ENCODE results near the gene RNF220.

Gene RNF220

DNA sequence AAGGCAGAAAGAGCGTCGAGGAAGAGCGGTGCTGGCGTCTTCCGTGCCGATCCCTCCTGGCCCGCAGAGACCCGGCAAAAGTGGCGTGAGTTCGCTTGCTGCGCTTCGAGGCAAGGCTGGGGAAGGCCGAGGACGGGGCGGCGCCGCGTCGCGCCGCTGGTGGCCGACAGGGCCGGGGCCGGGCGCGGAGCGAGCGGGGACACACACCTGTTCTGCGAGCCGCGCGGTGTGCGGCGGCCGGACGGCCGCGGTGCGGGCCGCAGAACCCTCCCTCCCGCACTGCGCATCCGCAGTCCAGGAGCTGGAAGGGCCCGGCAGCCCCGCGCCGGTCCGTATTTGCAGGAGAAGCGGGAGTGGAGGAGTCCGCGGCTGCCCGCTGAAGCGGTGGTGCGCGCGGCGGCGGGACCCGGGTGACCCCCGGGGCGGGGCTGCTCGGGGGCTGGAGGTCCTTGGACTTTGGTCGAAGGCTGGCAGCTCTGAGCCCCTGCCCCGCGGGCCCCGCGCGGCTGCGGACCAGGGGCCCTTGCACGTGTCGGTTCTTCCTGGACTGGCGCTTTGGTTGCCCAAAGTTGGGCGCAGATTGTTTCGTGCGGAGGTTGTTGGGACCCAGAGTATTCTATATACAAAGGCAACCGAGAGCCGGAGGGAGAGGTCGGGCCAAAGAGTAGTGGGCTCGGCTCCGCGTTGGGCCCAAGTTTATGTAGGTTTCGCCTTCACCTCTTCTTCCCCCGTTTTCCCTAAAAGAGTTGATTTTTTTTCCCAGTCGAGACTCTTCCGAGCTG lies 2.6 kb downstream of the RNF220 start:
- DNase-seq = no peak

DNA sequence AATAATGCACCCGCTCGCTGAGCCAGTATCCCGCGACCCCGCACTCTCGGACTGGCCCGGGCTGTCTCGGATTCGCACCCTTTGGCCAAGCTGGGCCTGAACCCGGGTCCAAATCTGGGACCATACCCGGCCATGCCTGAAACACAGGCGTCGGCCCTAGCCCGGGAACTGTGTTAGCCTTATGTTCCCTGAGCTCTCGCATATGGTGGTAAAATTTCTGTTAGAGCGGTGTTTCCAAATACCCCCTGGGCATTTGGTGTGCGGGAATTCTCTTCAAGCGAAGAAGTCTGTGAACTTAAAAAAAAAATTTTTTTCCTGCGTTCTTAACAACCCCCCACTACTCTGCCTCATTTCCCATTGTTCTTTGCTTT lies 3.1 kb downstream of the RNF220 start:
- no peak for DNase-seq

DNA sequence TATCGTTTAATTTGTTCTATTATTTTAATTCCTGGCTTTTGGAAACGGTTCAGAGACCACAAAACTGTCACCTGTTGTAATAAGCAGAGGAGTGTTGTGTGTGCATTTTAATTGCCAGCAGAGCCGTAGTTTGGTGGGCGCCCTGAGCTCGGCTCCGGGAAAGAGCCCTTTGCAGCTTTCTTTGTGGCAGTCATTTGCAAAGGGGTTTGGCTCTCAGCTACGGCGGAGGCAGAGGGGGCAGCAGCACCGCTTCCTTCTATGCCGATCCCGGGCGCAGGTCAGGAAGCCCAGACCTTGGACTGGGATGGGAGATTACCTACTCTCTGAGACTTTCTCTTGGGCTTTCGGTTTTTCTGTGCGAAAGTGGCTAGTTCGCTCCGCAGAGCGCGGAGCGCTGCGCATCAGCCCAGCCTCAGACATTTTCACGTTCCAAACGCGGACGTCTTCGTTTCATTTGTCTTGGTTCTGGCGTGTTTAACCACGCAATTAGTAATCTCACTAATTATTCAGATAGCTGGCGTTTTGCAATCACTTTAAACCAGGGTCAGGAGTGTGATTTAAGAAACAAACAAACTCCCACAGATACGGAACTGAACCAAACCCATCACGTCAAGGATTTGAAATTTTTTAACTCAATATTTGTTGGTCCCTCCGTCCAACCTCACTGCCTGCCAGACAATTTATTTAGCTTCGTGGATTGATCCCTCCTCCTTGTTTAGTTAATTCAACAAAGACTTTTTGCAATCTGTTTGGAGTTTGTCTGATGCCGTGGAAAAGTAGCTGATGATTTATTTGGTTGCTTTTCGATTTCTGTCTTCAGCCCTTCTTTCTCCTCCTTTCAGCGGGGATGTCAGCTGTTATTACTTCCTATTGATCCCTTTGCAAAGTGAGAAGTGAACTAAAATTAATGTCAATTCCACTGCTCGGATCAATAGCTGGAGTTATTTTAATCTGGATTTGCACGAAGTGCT lies 3.9 kb downstream of the RNF220 start:
- DNase-seq = peak; percentile 6

DNA sequence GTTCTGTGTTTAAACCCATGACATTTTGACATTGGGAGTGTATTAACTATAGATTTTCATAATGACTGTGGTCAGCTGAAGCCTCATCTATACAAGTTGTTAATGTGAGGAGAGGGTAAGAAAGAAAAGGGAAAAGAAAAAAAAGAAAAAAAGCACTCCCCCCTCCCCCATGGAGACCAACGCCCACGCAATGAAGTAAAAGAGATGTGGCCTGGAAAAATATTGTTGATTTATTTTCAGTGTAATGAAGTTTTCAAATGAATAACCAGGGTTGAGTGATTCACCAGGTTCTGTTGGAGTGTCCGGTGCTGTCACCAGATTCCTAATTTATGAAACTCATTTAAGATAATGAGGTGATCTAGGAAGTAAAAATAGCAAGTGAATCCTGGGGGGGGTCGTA lies 4.7 kb downstream of the RNF220 start:
- no peak for DNase-seq

DNA sequence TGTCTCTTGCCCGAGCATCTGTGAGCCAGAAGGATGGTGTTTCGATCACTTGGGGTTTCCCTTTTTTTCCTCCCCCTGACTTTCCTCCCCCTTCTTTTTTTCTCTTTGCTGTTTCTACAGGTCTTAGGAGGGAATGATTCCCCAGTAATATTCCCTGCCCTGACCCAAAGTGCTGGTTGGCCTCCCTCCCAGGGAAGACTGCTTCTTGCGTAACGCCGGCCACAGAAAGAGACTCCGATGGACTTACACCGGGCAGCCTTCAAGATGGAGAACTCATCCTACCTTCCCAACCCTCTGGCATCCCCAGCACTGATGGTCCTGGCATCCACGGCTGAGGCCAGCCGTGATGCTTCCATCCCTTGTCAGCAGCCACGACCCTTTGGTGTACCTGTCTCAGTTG lies 6.8 kb downstream of the RNF220 start:
- no peak for DNase-seq

DNA sequence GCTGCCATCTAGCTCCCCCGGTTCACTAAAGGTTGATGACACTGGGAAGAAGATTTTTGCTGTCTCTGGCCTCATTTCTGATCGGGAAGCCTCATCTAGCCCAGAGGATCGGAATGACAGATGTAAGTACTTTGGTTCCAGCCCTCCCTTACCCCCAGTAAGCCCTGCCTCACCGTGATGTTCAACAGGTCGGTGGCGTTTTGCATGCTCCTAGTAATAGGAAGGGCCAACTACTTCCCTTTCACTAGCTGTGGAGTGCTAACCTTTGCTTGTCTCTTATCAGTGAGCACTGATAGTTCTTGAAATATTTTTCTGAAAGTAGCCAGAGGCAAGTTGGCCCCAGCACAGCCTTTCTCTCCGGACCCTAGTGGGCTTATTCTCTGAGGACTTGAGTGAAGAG lies 7.5 kb downstream of the RNF220 start:
- DNase-seq = no peak

DNA sequence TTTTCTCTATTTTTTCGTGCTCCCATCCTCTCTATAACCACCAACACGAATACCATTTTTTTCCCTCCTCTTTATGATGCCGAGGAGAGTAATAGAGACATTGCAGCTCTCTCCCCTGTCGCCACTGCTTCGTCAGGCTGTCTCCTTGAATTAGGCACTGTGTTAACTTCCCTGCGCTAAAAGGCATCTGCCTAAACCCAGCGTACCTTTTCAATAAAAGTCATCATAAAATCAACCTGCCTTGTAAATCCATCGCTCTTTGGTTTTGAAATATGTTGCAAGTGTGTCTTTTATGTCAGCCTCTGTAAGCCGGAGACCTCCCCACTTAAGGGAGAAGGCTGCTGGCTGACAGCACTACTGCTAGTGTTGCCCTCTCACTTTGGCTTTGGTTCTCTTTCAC lies 8.7 kb downstream of the RNF220 start:
- DNase-seq = no peak

DNA sequence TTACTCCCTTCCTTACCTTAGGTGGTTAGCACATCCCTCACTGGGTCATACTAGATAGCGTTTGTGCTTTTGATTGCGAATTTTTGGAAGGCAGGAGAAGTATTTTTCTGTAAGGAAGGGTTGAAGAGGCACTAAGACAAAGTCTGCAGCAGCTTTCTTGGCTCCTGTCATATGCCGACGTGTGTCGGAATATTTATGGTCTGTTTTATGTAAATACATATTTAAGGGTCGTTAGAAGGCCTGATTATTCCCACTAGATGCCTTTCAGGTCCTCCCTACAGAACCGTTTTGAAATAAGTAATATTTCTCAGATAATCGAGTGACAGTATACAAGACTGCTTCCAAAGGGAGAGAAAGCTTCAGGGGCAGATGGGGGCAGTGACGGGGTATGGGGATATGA lies 10.0 kb downstream of the RNF220 start:
- no peak for DNase-seq

DNA sequence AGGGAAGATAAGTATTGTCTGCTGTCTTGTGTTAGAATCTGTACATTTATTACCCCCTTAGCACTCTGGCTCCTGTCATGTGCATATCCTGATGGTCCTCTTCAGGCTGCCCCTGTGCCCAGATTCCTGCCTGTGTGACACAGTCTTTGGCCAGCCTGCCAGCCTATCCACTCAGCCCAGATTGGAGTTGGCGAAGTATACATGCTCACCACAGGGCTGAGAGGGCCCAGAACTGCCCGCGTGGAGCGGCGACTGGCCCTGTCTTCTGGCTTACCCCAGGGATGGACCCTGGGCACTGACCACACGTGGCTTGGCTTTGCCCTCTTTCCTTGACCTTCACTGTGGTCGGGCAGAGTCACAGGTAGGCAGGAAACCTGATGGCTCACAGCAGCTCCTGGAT lies 11.4 kb downstream of the RNF220 start:
- no peak for DNase-seq

DNA sequence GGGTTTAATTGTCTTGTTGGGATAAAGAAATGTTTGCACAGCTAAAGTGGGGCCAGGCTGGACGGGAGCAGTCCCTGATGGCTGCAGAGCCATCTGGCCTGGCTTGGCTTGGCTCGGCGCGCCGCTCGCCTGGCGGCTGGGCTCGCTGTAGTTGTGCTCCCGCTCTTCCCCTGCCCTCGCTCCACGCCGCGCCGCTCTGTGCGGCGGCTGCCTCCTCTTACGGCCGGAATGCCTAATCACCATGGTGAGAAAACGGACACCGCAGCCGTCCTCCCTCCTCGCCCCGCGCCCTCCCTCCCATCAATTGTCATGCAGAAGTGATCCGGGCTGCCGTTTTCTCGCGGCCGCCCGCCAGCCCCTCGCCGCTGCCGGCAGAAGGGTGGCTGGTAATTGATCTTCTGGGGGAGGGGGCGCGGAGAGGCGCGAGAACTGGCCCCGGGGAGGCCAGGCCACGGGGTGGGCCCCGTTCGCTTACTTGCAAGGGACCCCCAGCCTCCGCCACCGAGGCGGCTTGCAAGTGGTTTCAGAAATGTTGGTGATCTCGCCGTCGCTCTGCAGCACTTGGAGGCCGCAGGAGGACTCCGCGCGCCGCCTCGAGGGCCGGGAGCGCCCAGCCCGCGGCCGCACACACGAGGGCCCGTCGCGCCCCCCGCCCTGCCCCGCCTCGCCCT lies 12.4 kb downstream of the RNF220 start:
- DNase-seq = no peak

DNA sequence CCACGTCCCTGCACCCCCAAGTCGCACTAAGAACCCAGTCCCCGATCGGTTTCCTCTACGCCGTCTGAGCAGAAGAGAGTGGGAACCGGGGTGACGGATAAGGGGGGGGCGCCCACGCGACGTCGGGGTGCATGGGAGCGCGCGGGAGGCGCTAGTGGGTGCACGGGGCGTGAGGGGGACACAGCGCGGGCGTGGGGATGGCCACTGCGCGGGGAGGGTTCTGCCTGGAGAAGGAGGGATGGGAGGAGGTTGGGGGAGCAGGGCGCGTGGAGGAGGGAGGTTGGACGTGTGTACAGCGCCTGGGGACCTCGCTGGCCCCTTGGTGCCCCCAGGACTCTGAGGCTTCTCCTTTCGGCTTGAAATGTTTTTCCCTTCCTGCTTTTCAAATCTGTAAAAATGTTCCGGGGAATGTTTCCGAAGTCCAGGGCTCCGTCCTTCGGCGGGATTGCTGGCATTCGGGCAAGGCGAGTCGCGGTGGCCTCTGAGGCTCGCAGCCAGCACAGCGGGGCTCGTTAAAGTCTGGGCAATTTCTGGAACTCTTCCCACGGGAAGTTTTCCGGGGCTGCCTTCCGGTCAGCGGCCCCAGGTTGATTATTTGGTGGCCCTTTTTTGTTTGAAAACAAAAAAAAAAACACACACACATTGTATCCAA lies 13.1 kb downstream of the RNF220 start:
- DNase-seq = no peak

DNA sequence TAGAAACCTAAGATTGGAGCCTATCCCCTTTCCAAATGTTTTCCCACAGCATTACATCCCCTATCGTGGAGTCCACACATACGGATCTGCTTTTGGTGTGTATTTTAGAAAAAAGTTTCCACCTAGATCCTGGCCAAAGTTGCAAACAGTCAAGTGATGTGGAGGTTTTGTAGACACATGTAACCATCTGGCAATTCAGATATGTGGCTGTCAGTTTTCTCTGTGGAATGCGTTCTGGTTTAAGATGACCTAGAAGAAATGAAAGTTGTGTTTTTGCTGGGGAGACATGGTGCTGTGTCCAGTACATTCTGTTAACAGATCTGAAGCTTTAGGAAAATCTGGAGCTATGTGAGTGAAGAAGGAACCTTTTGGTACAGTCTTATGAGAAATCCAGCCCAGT lies 14.8 kb downstream of the RNF220 start:
- DNase-seq = no peak

DNA sequence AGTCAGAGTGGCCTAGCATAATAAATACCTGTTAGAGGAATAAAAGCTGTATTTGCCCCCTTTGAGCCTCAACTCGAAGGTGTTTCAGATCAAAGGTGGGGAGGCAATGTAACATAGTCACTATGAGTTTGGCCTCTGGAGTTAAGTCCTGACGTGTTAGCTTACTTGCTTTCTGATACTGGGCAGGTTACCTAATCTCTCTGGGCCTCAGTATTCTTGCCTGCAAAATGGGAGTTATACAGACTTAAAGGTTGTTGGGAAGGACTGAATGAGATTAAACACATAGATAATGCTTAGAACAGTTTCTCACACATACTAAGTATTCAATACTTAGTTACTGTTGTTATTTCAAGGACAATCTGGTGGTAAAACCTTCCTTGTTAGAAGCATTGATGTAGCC lies 15.5 kb downstream of the RNF220 start:
- no peak for DNase-seq

DNA sequence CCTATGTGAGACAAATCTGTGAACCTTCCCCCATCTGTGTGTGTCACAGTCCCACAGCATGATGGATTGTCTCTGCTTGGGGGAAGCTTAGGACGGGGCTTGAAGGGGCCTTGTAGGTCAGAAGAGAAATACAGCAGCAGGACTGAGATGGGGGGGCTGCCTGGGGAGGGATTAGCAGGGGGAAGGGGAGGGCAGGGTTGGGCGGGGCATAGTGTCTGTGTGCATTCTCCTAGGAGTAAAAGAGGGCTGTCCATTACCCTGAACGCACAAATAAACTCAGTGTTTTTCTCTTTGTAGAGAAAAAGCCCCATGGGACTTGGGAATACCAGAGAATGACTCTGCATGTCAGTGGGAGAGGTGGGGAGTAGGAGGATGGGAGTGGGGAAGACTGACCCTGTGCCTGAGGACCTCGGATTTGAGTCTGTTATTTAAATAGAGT lies 16.4 kb downstream of the RNF220 start:
- DNase-seq = no peak

DNA sequence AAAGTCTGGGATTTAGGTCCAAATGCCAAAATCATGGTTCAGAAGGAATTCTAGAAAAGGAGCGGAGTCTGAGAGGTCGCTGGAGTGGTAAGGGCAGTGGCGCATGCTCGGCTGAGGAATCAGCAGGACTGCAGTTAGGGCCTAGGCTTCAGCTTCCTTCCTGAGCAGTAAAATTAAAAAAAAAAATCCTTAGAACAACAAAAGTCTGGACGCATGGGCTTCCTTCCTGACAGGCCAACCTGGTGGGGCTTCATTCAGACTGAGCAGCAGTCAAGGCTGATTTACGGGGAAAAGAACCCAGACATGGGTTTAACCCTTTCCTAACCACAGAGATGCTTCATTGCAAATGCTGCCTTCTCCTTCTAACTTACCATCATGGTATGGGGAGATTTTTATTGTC lies 17.1 kb downstream of the RNF220 start:
- DNase-seq = no peak

DNA sequence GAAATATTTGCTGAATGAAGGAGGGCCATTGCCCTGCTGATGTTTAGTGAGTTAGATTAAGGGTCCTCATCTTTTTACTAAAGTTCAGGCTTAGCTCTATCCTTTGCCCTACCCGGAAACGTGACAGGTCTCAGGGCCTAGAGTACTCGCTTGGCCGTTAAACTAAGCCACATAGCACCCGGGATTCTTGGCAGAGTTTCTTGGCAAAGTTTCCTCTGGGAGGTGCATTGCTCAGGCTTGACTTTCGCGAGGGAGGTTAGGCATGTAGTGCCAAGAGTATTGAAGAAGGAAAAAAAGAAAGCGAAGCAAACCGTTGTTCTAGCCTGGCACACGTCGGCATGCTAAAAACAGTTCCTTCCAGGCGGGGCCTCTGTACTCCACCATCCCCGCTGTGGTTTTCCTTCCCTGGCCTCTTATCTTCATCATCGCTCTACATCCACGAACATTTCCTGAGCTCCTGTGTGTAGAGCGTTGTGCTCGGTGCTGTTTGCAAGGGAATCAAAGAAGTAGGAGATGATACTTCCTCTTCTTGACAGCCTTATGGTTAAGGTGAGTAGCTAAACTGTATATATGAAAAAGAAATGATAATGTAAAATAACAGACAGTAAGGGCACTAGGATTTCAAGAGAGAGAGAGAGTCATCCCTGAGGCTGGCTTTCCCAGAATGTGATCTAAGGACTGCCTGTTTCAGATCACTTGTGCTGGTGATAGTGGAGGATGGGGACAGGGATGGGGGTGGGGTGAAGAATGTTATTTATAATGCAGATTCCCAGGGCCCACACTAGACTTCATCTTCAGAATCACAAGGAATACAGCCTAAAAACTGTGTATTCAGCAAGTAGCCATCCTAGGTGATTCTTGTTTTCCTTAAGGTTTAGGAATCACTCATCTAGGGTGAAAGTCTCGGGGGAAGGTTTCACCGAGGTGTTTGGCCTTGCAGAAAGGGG lies 18.8 kb downstream of the RNF220 start:
- DNase-seq = no peak

DNA sequence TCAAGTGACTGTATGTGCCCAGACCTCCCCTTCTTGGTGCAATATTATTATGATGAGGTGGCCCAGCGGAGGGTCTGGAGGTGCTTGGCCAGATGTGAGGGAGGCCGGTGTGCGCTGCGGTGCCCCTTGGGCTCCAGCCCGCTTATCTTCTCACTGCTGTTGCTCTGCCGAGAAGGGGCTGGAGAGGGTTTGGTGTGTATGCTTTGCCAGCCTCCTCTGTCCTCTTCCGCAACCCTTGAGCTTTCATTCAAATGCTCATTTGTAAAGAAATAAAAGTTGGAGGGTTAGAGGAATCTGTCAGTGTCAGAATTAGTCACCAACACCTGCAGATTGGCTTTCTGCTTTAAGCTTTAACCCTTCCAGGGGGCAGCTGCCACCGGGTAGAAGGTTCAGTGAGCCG lies 19.7 kb downstream of the RNF220 start:
- no peak for DNase-seq

DNA sequence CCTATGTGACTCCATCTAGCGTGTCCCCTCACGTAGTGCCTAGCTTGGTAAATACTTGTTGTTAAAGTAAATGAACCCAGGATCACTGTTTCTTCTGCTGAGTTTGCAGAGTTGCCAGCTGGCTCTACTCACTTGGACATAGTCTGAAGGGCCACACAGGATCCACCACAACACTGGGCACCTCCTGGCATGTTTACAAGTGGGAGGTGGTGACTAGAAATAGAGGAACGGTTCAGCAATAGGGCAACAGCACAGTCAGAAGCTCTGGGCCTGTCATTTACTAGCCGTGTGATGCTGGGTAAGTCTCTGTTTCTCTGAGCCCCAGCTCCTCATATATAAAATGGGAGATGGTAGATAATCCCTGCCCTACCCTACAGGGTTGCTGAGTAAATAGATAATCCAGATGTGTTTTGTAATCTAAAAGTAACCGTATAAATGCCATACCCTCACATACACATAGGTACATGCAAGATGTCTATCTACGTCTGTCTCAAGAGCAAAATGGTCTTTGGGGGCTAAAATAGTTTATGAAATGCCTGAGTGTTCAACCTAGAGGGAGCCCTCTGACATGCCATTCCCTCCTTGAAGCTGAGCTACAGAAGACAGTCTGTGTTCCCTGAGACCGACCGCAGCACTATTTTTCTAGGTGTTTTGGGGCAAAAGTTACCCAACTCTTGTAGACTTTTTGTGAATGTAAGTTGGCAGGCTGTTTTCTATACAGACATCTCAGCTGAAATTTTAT lies 20.5 kb downstream of the RNF220 start:
- no peak for DNase-seq

DNA sequence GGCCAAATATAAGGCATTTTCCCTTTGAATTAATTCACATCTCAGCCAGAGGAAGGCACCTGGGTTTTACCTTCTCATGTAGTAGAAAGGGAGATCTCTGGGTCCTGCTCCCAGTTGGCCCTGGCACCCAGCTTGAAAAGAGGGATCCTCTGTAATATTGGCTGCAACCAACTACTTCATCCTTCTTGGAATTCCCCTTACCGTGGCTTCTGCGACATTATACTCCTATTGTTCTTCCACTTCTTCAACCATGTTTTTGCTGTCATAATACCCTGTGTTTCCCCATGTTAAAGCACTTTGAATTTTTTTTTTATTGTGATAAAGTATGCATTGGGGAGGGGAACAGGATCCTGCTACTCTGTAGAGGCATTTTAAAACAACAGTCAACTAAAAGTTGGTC lies 26.8 kb downstream of the RNF220 start:
- DNase-seq = no peak

DNA sequence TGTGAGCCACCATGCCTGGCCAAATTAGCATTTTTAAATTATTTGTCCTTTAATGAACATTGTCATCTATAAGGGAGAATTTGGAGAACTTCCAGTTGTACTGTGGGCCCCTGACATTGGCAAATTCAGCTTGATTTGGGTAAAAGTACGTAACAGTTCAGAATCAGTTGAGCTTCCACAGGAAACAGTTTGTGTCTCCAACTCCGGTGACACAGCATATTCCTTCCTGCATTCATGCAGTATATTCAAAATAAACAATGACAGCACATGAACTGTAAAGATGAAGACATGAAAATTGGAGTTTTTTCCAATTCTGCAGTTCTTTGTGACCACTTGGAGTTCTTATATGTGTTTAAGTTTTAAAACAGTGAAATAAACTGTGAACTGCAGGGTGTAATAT lies 28.2 kb downstream of the RNF220 start:
- no peak for DNase-seq

Data from stimulated activated naive CD4-positive, alpha-beta T cell treated with Interleukin-2 at 50 U/mL for 16 hours (primary cell).